Naive thymus-derived CD4-positive, alpha-beta T cell (primary cell): ENCODE data around the gene FOSL2. TPM values are rescaled to one million over a fixed set of nuclear protein-coding genes. Genes with fewer than 3 reads are reported as not detected.

Source experiments
- ATAC-seq: fragments of 150-1000 bp; cut with Tn5 transposase; 2 replicates; pipeline ENCODE4 v1.10.0; 2021; ENCODE audit warnings: mild to moderate bottlenecking, moderate library complexity
- CTCF ChIA-PET: fragments of 350-600 bp; sonication (Branson Sonifier 250); formaldehyde crosslinking; loops from one replicate; lab custom pipeline; 2021; ENCODE audit warnings: antibody characterized with exemption; lab: Charles Lee
- POLR2A ChIA-PET: fragments of 350-600 bp; sonication (Branson Sonifier 250); formaldehyde crosslinking; loops from one replicate; lab custom pipeline; 2021; ENCODE audit warnings: antibody characterized with exemption, inconsistent platforms; lab: Charles Lee
- DNase-seq, 9 donors: peaks; one replicate each; pipeline versions ENCODE4 v3.0.0 to v3.0.0-alpha.2; 2020 to 2022; ENCODE audit warnings: mixed read lengths in 1 of 9
- H3K27ac ChIP-seq: one replicate; pipeline ENCODE4 v1.7.0; 2013; ENCODE audit warnings: mild to moderate bottlenecking, low read depth, low read length, moderate library complexity
- H3K27me3 ChIP-seq, 2 donors: one replicate each; pipeline ENCODE4 v1.7.0; 2013; ENCODE audit warnings: low read length in 2 of 2, mild to moderate bottlenecking in 2 of 2, moderate library complexity in 2 of 2; ENCODE audit not compliant: control insufficient read depth in 2 of 2, insufficient read depth in 2 of 2
- H3K36me3 ChIP-seq, 3 experiments: 1 replicate in 2 of 3; 2 replicates in 1 of 3; pipeline ENCODE4 v1.7.0; 2013; ENCODE audit warnings: low read length in 3 of 3, mild to moderate bottlenecking in 3 of 3, moderate library complexity in 1 of 3; ENCODE audit not compliant: insufficient read depth in 3 of 3, control insufficient read depth in 2 of 3
- H3K4me1 ChIP-seq, 2 donors: one replicate each; pipeline ENCODE4 v1.7.0; 2013; ENCODE audit warnings: low read length in 2 of 2, mild to moderate bottlenecking in 2 of 2, moderate library complexity in 1 of 2; ENCODE audit not compliant: control insufficient read depth in 2 of 2, insufficient read depth in 2 of 2
- H3K4me3 ChIP-seq: 2 replicates; pipeline ENCODE4 v1.7.0; 2013; ENCODE audit warnings: mild to moderate bottlenecking, low read length
- H3K9me3 ChIP-seq, 3 experiments: 1 replicate in 2 of 3; 2 replicates in 1 of 3; pipeline ENCODE4 v1.7.0; 2013; ENCODE audit warnings: low read length in 3 of 3; ENCODE audit not compliant: control insufficient read depth in 2 of 3
- H3K27ac Mint-ChIP-seq, 9 donors: one replicate each; pipeline ENCODE4 v1.8.0; 2020 to 2022; ENCODE audit warnings: mixed read lengths in 9 of 9, mild to moderate bottlenecking in 8 of 9, moderate library complexity in 5 of 9, inconsistent platforms in 2 of 9
- H3K27me3 Mint-ChIP-seq, 5 donors: one replicate each; pipeline ENCODE4 v1.8.0; 2021 to 2022; ENCODE audit warnings: mixed read lengths in 5 of 5, mild to moderate bottlenecking in 1 of 5
- H3K36me3 Mint-ChIP-seq, 5 donors: one replicate each; pipeline ENCODE4 v1.8.0; 2020 to 2022; ENCODE audit warnings: mixed read lengths in 5 of 5, mild to moderate bottlenecking in 3 of 5, inconsistent platforms in 1 of 5
- H3K4me1 Mint-ChIP-seq, 7 donors: one replicate each; pipeline ENCODE4 v1.8.0; 2020 to 2022; ENCODE audit warnings: mixed read lengths in 7 of 7, mild to moderate bottlenecking in 3 of 7, inconsistent platforms in 1 of 7
- H3K4me3 Mint-ChIP-seq, 10 donors: one replicate each; pipeline ENCODE4 v1.8.0; 2020 to 2022; ENCODE audit warnings: mild to moderate bottlenecking in 10 of 10, mixed read lengths in 10 of 10, moderate library complexity in 6 of 10, inconsistent platforms in 2 of 10
- H3K9me3 Mint-ChIP-seq, 11 donors: one replicate each; pipeline ENCODE4 v1.8.0; 2020 to 2022; ENCODE audit warnings: mixed read lengths in 11 of 11, mild to moderate bottlenecking in 4 of 11, inconsistent platforms in 1 of 11, moderate library complexity in 1 of 11
- intact Hi-C, 2 donors: fragments of 100-400 bp; cut with micrococcal nuclease; formaldehyde crosslinking; loops; one replicate each; pipeline ENCODE4 v1.15.1; 2023
- polyA plus RNA-seq, 2 donors: library from polyadenylated mRNA; unstranded; fragments of 300-500 nt; fragmentation: Illumina TruSeq; gene quantifications; one replicate each; pipeline ENCODE4 v1.2.3, GENCODE V29; 2021
- total RNA-seq, 6 experiments: library from RNA in 5 of 6; stranded (reverse) in 5 of 6; gene quantifications; 1 replicate in 5 of 6; 2 replicates in 1 of 6; pipeline ENCODE4 v1.2.3 and lab custom pipeline; 2021 to 2026

FOSL2 gene
- total and polyA plus RNA-seq, 7 experiments from 2014 or later, result 0.25 to 251 (median 1.3) TPM

DNA sequence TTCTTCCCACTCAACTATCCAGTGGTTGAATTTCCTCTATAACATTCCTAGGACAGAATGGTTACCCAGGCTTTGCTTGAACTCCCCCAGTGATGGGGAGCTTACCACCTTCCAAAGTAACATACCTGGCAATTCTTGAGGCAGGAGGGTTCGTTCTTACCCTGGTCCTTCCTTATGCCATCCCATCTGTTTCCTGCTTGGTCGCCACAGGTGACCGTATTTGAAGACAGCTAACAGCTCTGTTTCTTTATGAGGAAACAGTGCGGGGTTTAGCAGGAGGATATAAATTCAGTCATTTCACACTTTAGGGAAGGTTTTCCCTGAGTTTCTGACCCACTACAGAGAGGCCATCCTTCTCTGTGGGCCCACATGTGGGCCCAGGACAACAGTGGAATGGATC, 42.6 kb downstream of the FOSL2 start:
- Histone ChIP-seq H3K4me1 (peaks cover 0 to 4% of the 10 kb centered on the region in 2 donors), H3K27me3 (no peaks in the 10 kb centered on the region), H3K27ac (no peak overlapping the region), H3K4me3 (no peak overlapping the region), H3K36me3 (no peaks in the 10 kb centered on the region), H3K9me3 (peaks cover 0 to 4% (median 0%) of the 10 kb centered on the region in 3 experiments)
- H3K27ac Mint-ChIP-seq, result no peak overlapping the region
- H3K4me1 Mint-ChIP-seq, result peaks cover 0 to 47% (median 4%) of the 10 kb centered on the region in 7 donors
- H3K4me3 Mint-ChIP-seq, result no peak overlapping the region
- ATAC-seq (no peak), DNase-seq (no peak)
- peaks cover 0 to 13% (median 0%) of the 10 kb centered on the region in 5 donors for H3K36me3 Mint-ChIP-seq
- ChIA-PET CTCF (interaction anchor here (1.7 kb wide), 1 partner anchor 32 kb away, joined by 4 read pairs; no protein-coding TSS in a partner anchor), POLR2A (no interaction called here)
- H3K27me3 Mint-ChIP-seq, result no peaks in the 10 kb centered on the region
- H3K9me3 Mint-ChIP-seq, result peaks cover 0 to 14% (median 3%) of the 10 kb centered on the region in 11 donors
- intact Hi-C loops, result no loop called here

DNA sequence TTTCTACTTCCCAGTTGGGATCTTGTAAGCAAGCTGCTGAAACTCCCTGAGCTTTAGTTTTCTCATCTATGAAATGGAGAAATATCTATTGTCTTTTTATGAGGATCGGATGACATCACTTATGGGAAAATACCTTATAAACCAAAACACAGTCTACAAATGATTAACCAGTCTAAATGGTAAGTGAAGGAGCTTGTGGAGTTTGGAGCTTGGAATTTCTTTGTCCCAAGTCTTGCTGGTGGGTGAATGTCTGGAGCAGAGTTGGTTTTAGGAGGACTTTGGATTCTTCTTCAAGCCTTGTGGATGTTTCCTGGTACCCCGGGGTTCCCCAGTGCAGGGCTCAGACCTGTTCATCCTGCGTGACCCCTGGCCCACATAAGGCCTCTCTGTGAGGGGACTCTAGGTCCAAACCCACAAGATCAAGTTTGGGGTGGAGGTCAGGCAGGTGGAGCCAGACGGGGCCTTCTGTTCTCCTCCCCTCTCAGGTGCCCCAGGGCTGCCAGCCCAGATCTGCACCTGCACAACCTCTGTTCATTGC, 43.2 kb downstream of the FOSL2 start:
- Histone ChIP-seq H3K27me3 (no peaks in the 10 kb centered on the region), H3K36me3 (no peaks in the 10 kb centered on the region), H3K9me3 (peaks cover 0 to 4% (median 0%) of the 10 kb centered on the region in 3 experiments), H3K4me1 (peaks cover 0 to 4% of the 10 kb centered on the region in 2 donors), H3K4me3 (no peak overlapping the region), H3K27ac (no peak overlapping the region)
- intact Hi-C loops, result no loop called here
- CTCF ChIA-PET, result interaction anchor here (1.7 kb wide), 1 partner anchor 33 kb away, joined by 4 read pairs; no protein-coding TSS in a partner anchor
- H3K4me1 Mint-ChIP-seq, result peaks cover 0 to 41% (median 4%) of the 10 kb centered on the region in 7 donors
- H3K27ac Mint-ChIP-seq, result no peak overlapping the region
- POLR2A ChIA-PET, result no interaction called here
- ATAC-seq, result no peak
- H3K27me3 Mint-ChIP-seq, result no peaks in the 10 kb centered on the region
- H3K9me3 Mint-ChIP-seq, result peaks cover 0 to 14% (median 3%) of the 10 kb centered on the region in 11 donors
- H3K36me3 Mint-ChIP-seq, result peaks cover 0 to 13% (median 0%) of the 10 kb centered on the region in 5 donors
- H3K4me3 Mint-ChIP-seq, result no peak overlapping the region
- no peak for DNase-seq

DNA sequence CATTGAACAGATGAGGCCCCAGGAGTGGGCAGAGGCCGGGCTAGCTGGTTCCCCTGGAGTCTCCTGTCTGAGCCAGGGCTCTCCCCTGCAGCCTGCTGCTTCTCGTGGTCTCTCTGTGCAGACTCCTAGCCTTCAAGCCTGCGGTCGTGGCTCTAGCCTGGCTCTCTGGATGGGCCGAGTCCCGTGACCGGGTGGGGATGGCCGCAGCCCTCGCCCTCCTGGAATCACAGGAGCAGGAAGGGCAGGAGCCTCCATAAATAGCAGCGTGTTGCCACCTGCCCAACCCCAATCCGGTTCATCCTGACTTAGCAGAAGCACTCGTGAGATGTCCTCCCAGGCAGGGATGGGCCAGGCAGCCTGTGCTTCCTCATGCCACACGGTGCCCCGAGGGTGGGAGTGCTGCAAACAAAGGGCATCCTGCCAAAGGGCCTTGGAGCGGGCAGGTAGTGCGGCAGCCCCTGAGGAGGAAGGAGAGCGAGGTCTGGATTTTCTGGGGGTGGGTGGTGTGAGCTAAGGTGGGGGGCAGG, 43.9 kb downstream of the FOSL2 start:
- DNase-seq (no peak), ATAC-seq (no peak)
- Histone ChIP-seq H3K4me3 (no peak overlapping the region), H3K9me3 (peaks cover 0 to 4% (median 0%) of the 10 kb centered on the region in 3 experiments), H3K27me3 (no peaks in the 10 kb centered on the region), H3K4me1 (peaks cover 0 to 4% of the 10 kb centered on the region in 2 donors), H3K27ac (no peak overlapping the region), H3K36me3 (no peaks in the 10 kb centered on the region)
- Mint-ChIP-seq H3K36me3 (peaks cover 0 to 13% (median 0%) of the 10 kb centered on the region in 5 donors), H3K9me3 (peaks cover 0 to 14% (median 3%) of the 10 kb centered on the region in 11 donors), H3K4me1 (peaks cover 0 to 34% (median 4%) of the 10 kb centered on the region in 7 donors), H3K27me3 (no peaks in the 10 kb centered on the region), H3K27ac (no peak overlapping the region), H3K4me3 (no peak overlapping the region)
- intact Hi-C loops, result no loop called here
- ChIA-PET CTCF (interaction anchor here (1.7 kb wide), 1 partner anchor 34 kb away, joined by 4 read pairs; no protein-coding TSS in a partner anchor), POLR2A (no interaction called here)

DNA sequence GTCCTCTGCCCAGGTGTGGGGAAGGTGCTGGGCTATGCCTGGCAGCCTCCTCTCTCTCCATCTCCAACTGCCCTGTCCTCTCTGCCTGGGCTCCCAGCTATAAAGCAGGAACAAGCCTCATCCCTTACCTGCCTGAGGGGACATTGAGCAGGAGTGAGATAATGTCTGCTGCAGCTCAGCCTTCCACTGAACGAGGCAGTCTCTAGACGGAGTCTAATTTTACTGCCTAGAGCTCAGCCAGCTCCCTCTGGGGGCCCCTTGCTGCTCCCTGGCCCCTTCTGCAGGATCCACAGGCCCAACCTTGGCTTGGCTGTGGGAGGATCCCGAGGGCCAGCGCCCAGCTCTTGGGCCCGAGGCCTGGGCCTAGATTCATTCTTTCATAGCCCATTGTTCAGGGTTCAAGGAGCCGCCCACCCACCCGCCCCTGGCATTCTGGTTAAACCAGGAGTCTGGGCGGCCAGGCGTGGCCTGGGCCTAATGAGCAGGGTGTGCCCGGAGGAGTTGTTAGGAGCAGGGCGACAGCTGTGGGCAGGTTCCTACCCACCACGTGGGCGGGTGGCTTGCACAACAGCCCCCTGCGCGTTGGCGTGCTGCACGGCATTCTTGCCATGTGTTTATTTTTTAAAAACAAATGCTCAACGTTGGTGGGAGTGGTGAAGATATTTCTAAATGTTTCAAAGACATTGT, 44.6 kb downstream of the FOSL2 start:
- Histone ChIP-seq H3K27me3 (no peaks in the 10 kb centered on the region), H3K27ac (no peak overlapping the region), H3K4me3 (no peak overlapping the region), H3K36me3 (no peaks in the 10 kb centered on the region), H3K4me1 (peaks cover 0 to 4% of the 10 kb centered on the region in 2 donors), H3K9me3 (peaks cover 0 to 4% (median 0%) of the 10 kb centered on the region in 3 experiments)
- DNase-seq (no peak), ATAC-seq (peak; percentile 43)
- intact Hi-C loops, result no loop called here
- peaks cover 0 to 17% (median 3%) of the 10 kb centered on the region in 11 donors for H3K9me3 Mint-ChIP-seq
- POLR2A ChIA-PET, result interaction anchor here (0.6 kb wide), 1 partner anchor 122 kb away, joined by 4 read pairs; no protein-coding TSS in a partner anchor
- H3K36me3 Mint-ChIP-seq, result peaks cover 0 to 13% (median 0%) of the 10 kb centered on the region in 5 donors
- no peak overlapping the region for H3K27ac Mint-ChIP-seq
- no peak overlapping the region for H3K4me3 Mint-ChIP-seq
- peaks cover 0 to 33% (median under 1%) of the 10 kb centered on the region in 7 donors for H3K4me1 Mint-ChIP-seq
- CTCF ChIA-PET, result no interaction called here
- no peaks in the 10 kb centered on the region for H3K27me3 Mint-ChIP-seq

DNA sequence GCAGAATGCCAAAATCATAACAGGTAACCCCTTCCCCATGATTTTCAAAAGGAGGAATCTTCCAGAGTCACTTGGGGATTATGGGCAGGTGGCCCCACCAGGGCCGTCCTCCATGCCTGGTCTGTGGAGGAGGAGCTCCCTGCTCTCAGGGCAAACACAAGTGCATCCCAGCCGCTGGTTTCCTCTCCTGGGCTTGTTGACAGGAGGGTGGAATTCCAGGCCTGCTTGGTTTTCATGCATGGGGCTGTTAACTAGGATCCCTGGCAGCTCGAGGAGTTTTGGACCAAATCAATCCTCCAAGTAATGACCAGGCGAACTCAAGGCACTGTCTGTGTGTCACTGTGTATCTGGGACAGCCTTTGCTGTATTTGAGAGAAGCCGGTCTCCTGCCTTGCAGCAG, 45.3 kb downstream of the FOSL2 start:
- H3K36me3 Mint-ChIP-seq, result peaks cover 0 to 11% (median 0%) of the 10 kb centered on the region in 5 donors
- ChIA-PET POLR2A (interaction anchor here (0.5 kb wide), 1 partner anchor 10 kb away, joined by 3 read pairs; no protein-coding TSS in a partner anchor), CTCF (no interaction called here)
- intact Hi-C loops, result no loop called here
- Histone ChIP-seq H3K4me1 (peaks cover 0 to 4% of the 10 kb centered on the region in 2 donors), H3K27me3 (no peaks in the 10 kb centered on the region), H3K4me3 (no peak overlapping the region), H3K27ac (no peak overlapping the region), H3K36me3 (no peaks in the 10 kb centered on the region), H3K9me3 (peaks cover 0 to 4% (median 0%) of the 10 kb centered on the region in 3 experiments)
- H3K27ac Mint-ChIP-seq, result peak overlapping the region in 2 of 9 donors; percentile 44 to 70
- peaks cover 0 to 16% (median 3%) of the 10 kb centered on the region in 11 donors for H3K9me3 Mint-ChIP-seq
- no peak for ATAC-seq
- H3K27me3 Mint-ChIP-seq, result no peaks in the 10 kb centered on the region
- H3K4me3 Mint-ChIP-seq, result no peak overlapping the region
- no peak for DNase-seq
- H3K4me1 Mint-ChIP-seq, result peaks cover 0 to 33% (median 0%) of the 10 kb centered on the region in 7 donors

DNA sequence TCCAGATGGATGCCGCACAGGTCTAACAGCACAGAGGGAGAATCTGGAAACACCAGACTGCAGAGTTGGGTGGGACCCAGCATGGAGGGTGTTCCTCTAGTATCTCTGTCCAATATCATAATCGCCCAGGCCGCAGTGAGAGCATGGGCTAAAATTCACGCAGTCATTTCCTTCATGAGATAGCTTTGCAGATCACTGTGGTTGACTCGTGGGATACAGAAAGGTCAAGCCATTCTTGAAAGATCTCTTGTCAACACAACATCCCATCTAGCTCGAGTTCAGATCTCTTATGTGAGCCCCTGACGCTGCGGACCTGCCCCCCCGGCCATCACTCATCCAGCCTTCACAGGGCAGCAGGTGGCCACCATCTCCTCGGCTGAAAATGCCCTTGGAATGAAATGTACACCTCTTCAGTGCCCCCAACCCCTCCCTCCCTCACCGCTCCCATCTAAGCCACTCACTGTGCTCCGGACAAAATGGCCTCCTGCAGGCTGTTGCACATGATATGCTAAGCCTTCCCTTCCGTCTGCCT, 45.9 kb downstream of the FOSL2 start:
- Mint-ChIP-seq H3K4me3 (no peak overlapping the region), H3K36me3 (peaks cover 0 to 9% (median 3%) of the 10 kb centered on the region in 5 donors), H3K4me1 (peaks cover 0 to 32% (median 0%) of the 10 kb centered on the region in 7 donors), H3K27ac (peak overlapping the region in 1 of 9 donors; percentile 70), H3K27me3 (no peaks in the 10 kb centered on the region), H3K9me3 (peaks cover 0 to 12% (median 2%) of the 10 kb centered on the region in 11 donors)
- ATAC-seq (peak; percentile 75), DNase-seq (no peak)
- Histone ChIP-seq H3K4me1 (peaks cover 0 to 4% of the 10 kb centered on the region in 2 donors), H3K4me3 (no peak overlapping the region), H3K27ac (no peak overlapping the region), H3K9me3 (no peaks in the 10 kb centered on the region), H3K27me3 (no peaks in the 10 kb centered on the region), H3K36me3 (no peaks in the 10 kb centered on the region)
- ChIA-PET POLR2A (interaction anchor here (0.5 kb wide), 1 partner anchor 11 kb away, joined by 3 read pairs; no protein-coding TSS in a partner anchor), CTCF (no interaction called here)
- intact Hi-C loops, result no loop called here
